H9 (cell line): Measurements from ENCODE around the gene GRB14. TPM values are rescaled to one million over a fixed set of nuclear protein-coding genes. Genes with fewer than 3 reads are reported as not detected.

ENCODE experiments used
- DNase-seq: peaks from one replicate; pipeline ENCODE4 v3.0.0-alpha.2; 2017
- H2AFZ ChIP-seq: one replicate; pipeline ENCODE4 v1.6.1; 2013; ENCODE audit warnings: mild to moderate bottlenecking, low read length, control low read depth, moderate library complexity
- H2AK5ac ChIP-seq: 2 replicates; pipeline ENCODE4 v1.6.1; 2013; ENCODE audit warnings: low read length, control low read depth, mixed read lengths; ENCODE audit not compliant: insufficient read length
- H2BK120ac ChIP-seq: one replicate; pipeline ENCODE4 v1.6.1; 2013; ENCODE audit warnings: low read depth, mild to moderate bottlenecking, low read length, control low read depth, inconsistent platforms; ENCODE audit not compliant: poor library complexity, severe bottlenecking
- H2BK12ac ChIP-seq: 2 replicates; pipeline ENCODE4 v1.6.1; 2013; ENCODE audit warnings: low read length, control low read depth, mixed read lengths, low read depth; ENCODE audit not compliant: insufficient read length
- H2BK15ac ChIP-seq: 2 replicates; pipeline ENCODE4 v1.6.1; 2013; ENCODE audit warnings: low read depth, low read length, control low read depth
- H2BK20ac ChIP-seq: one replicate; pipeline ENCODE4 v1.6.1; 2013; ENCODE audit warnings: low read depth, mild to moderate bottlenecking, low read length, control low read depth, inconsistent platforms; ENCODE audit not compliant: poor library complexity, severe bottlenecking
- H2BK5ac ChIP-seq: 2 replicates; pipeline ENCODE4 v1.6.1; 2013; ENCODE audit warnings: low read length, control low read depth, mixed read lengths; ENCODE audit not compliant: insufficient read length
- H3K14ac ChIP-seq: 2 replicates; pipeline ENCODE4 v1.6.1; 2013; ENCODE audit warnings: low read length, control low read depth; ENCODE audit not compliant: insufficient read depth
- H3K18ac ChIP-seq: 2 replicates; pipeline ENCODE4 v1.6.1; 2013; ENCODE audit warnings: low read depth, mild to moderate bottlenecking, mixed read lengths, low read length, control low read depth; ENCODE audit not compliant: insufficient read length
- H3K23ac ChIP-seq: 2 replicates; pipeline ENCODE4 v1.6.1; 2013; ENCODE audit warnings: low read length, control low read depth, mixed read lengths, low read depth; ENCODE audit not compliant: insufficient read length
- H3K23me2 ChIP-seq: 2 replicates; pipeline ENCODE4 v1.6.1; 2013; ENCODE audit warnings: low read depth, mild to moderate bottlenecking, mixed read lengths, low read length, control low read depth; ENCODE audit not compliant: insufficient read length, poor library complexity, severe bottlenecking
- H3K27ac ChIP-seq: 2 replicates; pipeline ENCODE4 v1.5.1; 2013; ENCODE audit warnings: low read length, control low read depth, mixed read lengths, low read depth; ENCODE audit not compliant: insufficient read length
- H3K27me3 ChIP-seq: 2 replicates; pipeline ENCODE4 v1.6.1; 2013; ENCODE audit warnings: low read length, control low read depth, inconsistent platforms; ENCODE audit not compliant: insufficient read depth
- H3K4ac ChIP-seq: 2 replicates; pipeline ENCODE4 v1.6.1; 2013; ENCODE audit warnings: low read depth, mild to moderate bottlenecking, control low read depth, inconsistent platforms, low read length, moderate library complexity
- H3K4me1 ChIP-seq: 2 replicates; pipeline ENCODE4 v1.6.1; 2013; ENCODE audit warnings: low read length, control low read depth, inconsistent platforms; ENCODE audit not compliant: insufficient read depth
- H3K4me2 ChIP-seq: 2 replicates; pipeline ENCODE4 v1.6.1; 2013; ENCODE audit warnings: low read length, control low read depth, mixed read lengths; ENCODE audit not compliant: insufficient read length, insufficient read depth
- H3K56ac ChIP-seq: 2 replicates; pipeline ENCODE4 v1.6.1; 2013; ENCODE audit warnings: low read depth, mild to moderate bottlenecking, mixed read lengths, low read length, control low read depth; ENCODE audit not compliant: insufficient read length
- H3K79me1 ChIP-seq: 2 replicates; pipeline ENCODE4 v1.6.1; 2013; ENCODE audit warnings: low read depth, mild to moderate bottlenecking, moderate library complexity, low read length, control low read depth, inconsistent platforms; ENCODE audit not compliant: insufficient read depth, poor library complexity, severe bottlenecking
- H3K79me2 ChIP-seq: 2 replicates; pipeline ENCODE4 v1.6.1; 2013; ENCODE audit warnings: low read length, control low read depth, inconsistent platforms; ENCODE audit not compliant: insufficient read depth
- H3K9ac ChIP-seq: 2 replicates; pipeline ENCODE4 v1.6.1; 2013; ENCODE audit warnings: low read length, control low read depth, mixed read lengths; ENCODE audit not compliant: insufficient read length; ENCODE audit errors: extremely low read depth
- H3K9me3 ChIP-seq: one replicate; pipeline ENCODE4 v1.6.1; 2013; ENCODE audit warnings: low read depth, low read length, inconsistent platforms; ENCODE audit not compliant: control insufficient read depth
- H3T11ph ChIP-seq: one replicate; pipeline ENCODE4 v1.6.1; 2013; ENCODE audit warnings: mild to moderate bottlenecking, low read length, control low read depth, inconsistent platforms
- H4K20me1 ChIP-seq: one replicate; pipeline ENCODE4 v1.6.1; 2013; ENCODE audit not compliant: control insufficient read depth, insufficient read length, insufficient read depth
- H4K5ac ChIP-seq: 2 replicates; pipeline ENCODE4 v1.6.1; 2013; ENCODE audit warnings: low read depth, mild to moderate bottlenecking, mixed read lengths, low read length, control low read depth; ENCODE audit not compliant: insufficient read length
- H4K8ac ChIP-seq: replicated peaks from 2 replicates; pipeline ENCODE4 v1.6.1; 2013; ENCODE audit warnings: low read length, control low read depth, mixed read lengths, low read depth; ENCODE audit not compliant: insufficient read length
- H4K91ac ChIP-seq: 2 replicates; pipeline ENCODE4 v1.6.1; 2013; ENCODE audit warnings: low read depth, mild to moderate bottlenecking, moderate library complexity, mixed read lengths, low read length, control low read depth; ENCODE audit not compliant: insufficient read length
- H3K27ac Mint-ChIP-seq, 3 experiments: 2 replicates in 2 of 3; 3 replicates in 1 of 3; pipeline ENCODE4 v1.8.0; 2020 to 2021; ENCODE audit warnings: mixed read lengths in 3 of 3, mild to moderate bottlenecking in 1 of 3, moderate library complexity in 1 of 3
- H3K27me3 Mint-ChIP-seq: 2 replicates; pipeline ENCODE4 v1.8.0; 2021; ENCODE audit warnings: low read depth, mild to moderate bottlenecking, moderate library complexity, mixed read lengths
- H3K36me3 Mint-ChIP-seq, 3 experiments: 2 replicates in 2 of 3; 3 replicates in 1 of 3; pipeline ENCODE4 v1.8.0; 2020 to 2021; ENCODE audit warnings: low read depth in 3 of 3, mixed read lengths in 3 of 3; ENCODE audit not compliant: insufficient read depth in 1 of 3
- H3K4me1 Mint-ChIP-seq, 2 experiments: 2 replicates each; pipeline ENCODE4 v1.8.0; 2020; ENCODE audit warnings: mixed read lengths in 2 of 2
- H3K4me3 Mint-ChIP-seq, 2 experiments: 2 replicates in 1 of 2; 3 replicates in 1 of 2; pipeline ENCODE4 v1.8.0; 2020 to 2021; ENCODE audit warnings: mild to moderate bottlenecking in 2 of 2, mixed read lengths in 2 of 2, moderate library complexity in 1 of 2
- H3K9me3 Mint-ChIP-seq, 2 experiments: 2 replicates in 1 of 2; 3 replicates in 1 of 2; pipeline ENCODE4 v1.8.0; 2020; ENCODE audit warnings: mild to moderate bottlenecking in 2 of 2, mixed read lengths in 2 of 2, moderate library complexity in 1 of 2
- CTCF ChIP-seq: fragments of 200-600 bp; sonication (generic); conservative IDR thresholded peaks from 3 replicates; pipeline ENCODE4 v1.8.0; 2021; ENCODE audit warnings: antibody characterized with exemption, mild to moderate bottlenecking
- WGBS: extraction: QIAGEN DNeasy Blood & Tissue Kit; methylation state at CpG from one replicate; pipeline ENCODE4 v1.1.7; 2013; ENCODE audit warnings: missing lambda C conversion rate, low lambda C conversion rate, mixed read lengths; ENCODE audit not compliant: insufficient read length; ENCODE audit errors: extremely low coverage; 5-methylcytosine and 5-hydroxymethylcytosine counted together
- total RNA-seq: library from RNA; stranded (reverse); gene quantifications from 2 replicates; pipeline ENCODE4 v1.2.1, GENCODE V29; 2021

The GRB14 gene
- total RNA-seq, 1 experiment from 2014 or later, result 7.6 TPM

GRCh38 chr2:164523009-164523408 is 98.3 kb downstream of the GRB14 start:
- no peaks in the 10 kb centered on the region for H3K27me3 ChIP-seq
- H3K4me3 Mint-ChIP-seq, result no peak overlapping the region
- peaks cover 14 to 15% of the 10 kb centered on the region in 2 experiments for H3K9me3 Mint-ChIP-seq
- no peak overlapping the region for H2BK15ac ChIP-seq
- no peak overlapping the region for H3K18ac ChIP-seq
- no peak overlapping the region for H4K8ac ChIP-seq
- H3K27ac Mint-ChIP-seq, result peak overlapping the region in 1 of 3 experiments; percentile 27; a peak in 1 of 7 replicates
- no peak overlapping the region for H3K9ac ChIP-seq
- no peak overlapping the region for H3K14ac ChIP-seq
- TF ChIP-seq CTCF, result no peak
- H3K36me3 Mint-ChIP-seq, result peaks cover 31 to 37% (median 35%) of the 10 kb centered on the region in 3 experiments
- H3K79me1 ChIP-seq, result no peaks in the 10 kb centered on the region
- H3K4me2 ChIP-seq, result no peak overlapping the region
- H2BK12ac ChIP-seq, result no peak overlapping the region
- H2BK5ac ChIP-seq, result no peak overlapping the region
- H3K56ac ChIP-seq, result no peak overlapping the region
- H3K4me1 ChIP-seq, result no peaks in the 10 kb centered on the region
- no CpG with 5 or more reads among the region's 3 CpGs for WGBS
- H3K79me2 ChIP-seq, result no peaks in the 10 kb centered on the region
- no peaks in the 10 kb centered on the region for H3K23me2 ChIP-seq
- no peaks in the 10 kb centered on the region for H3K4me1 Mint-ChIP-seq
- no peak overlapping the region for H2BK120ac ChIP-seq
- H3K23ac ChIP-seq, result no peak overlapping the region
- H3K4ac ChIP-seq, result no peak overlapping the region
- no peaks in the 10 kb centered on the region for H4K20me1 ChIP-seq
- no peak for DNase-seq
- H2AK5ac ChIP-seq, result no peak overlapping the region
- no peak overlapping the region for H4K91ac ChIP-seq
- no peak overlapping the region for H4K5ac ChIP-seq
- no peaks in the 10 kb centered on the region for H3K9me3 ChIP-seq
- H3K27ac ChIP-seq, result no peak overlapping the region
- no peak overlapping the region for H3T11ph ChIP-seq
- H3K27me3 Mint-ChIP-seq, result no peaks in the 10 kb centered on the region
- no peak overlapping the region for H2AFZ ChIP-seq
- no peak overlapping the region for H2BK20ac ChIP-seq
